Mesodermal cell (in vitro differentiated cells): Measurements from ENCODE around the gene TDRKH.

Experiments
- H3K27ac ChIP-seq: 2 replicates; pipeline ENCODE4 v1.7.0; 2013; ENCODE audit warnings: mild to moderate bottlenecking, low read depth, low read length, moderate library complexity; ENCODE audit not compliant: severe bottlenecking
- H3K36me3 ChIP-seq: 2 replicates; pipeline ENCODE4 v1.7.1; 2013; ENCODE audit warnings: mild to moderate bottlenecking, low read length, moderate library complexity; ENCODE audit not compliant: control insufficient read depth, insufficient read depth
- H3K4me1 ChIP-seq: one replicate; pipeline ENCODE4 v1.7.1; 2013; ENCODE audit warnings: mild to moderate bottlenecking, low read length; ENCODE audit not compliant: insufficient read depth, control insufficient read depth, poor library complexity, severe bottlenecking
- H3K4me3 ChIP-seq: 2 replicates; pipeline ENCODE4 v1.7.0; 2013; ENCODE audit warnings: low read length, control low read depth, mild to moderate bottlenecking; ENCODE audit not compliant: insufficient read depth, poor library complexity, severe bottlenecking; ENCODE audit errors: extremely low read depth
- H3K9me3 ChIP-seq: 2 replicates; pipeline ENCODE4 v1.7.1; 2013; ENCODE audit warnings: mild to moderate bottlenecking, low read length, moderate library complexity; ENCODE audit not compliant: control insufficient read depth
- WGBS, 2 experiments: methylation state at CpG; one replicate each; pipeline ENCODE4 v1.1.5; 2013; ENCODE audit warnings: missing lambda C conversion rate in 2 of 2; ENCODE audit not compliant: insufficient coverage in 2 of 2; 5-methylcytosine and 5-hydroxymethylcytosine counted together

TDRKH gene

GRCh38 chr1:151822404-151822803 is 32.1 kb upstream of the TDRKH start:
- H3K36me3 ChIP-seq, result no peaks in the 10 kb centered on the region
- H3K27ac ChIP-seq, result no peak overlapping the region
- WGBS, 2 experiments, result 66 to 90% methylated on average over 2 to 5 of the region's 7 CpGs
- no peaks in the 10 kb centered on the region for H3K9me3 ChIP-seq
- H3K4me1 ChIP-seq, result peaks cover 11% of the 10 kb centered on the region
- no peak overlapping the region for H3K4me3 ChIP-seq

GRCh38 chr1:151820940-151821339 is 30.6 kb upstream of the TDRKH start:
- Histone ChIP-seq H3K27ac (no peak overlapping the region), H3K9me3 (no peaks in the 10 kb centered on the region), H3K36me3 (no peaks in the 10 kb centered on the region), H3K4me3 (no peak overlapping the region), H3K4me1 (peaks cover 10% of the 10 kb centered on the region)
- 100% methylated on average over 1 of the region's 2 CpGs; no CpG with 5 or more reads in 1 of the 2 experiments for WGBS, 2 experiments

GRCh38 chr1:151819976-151820623 is 29.8 kb upstream of the TDRKH start:
- WGBS, 2 experiments, result 88 to 92% methylated on average over 3 to 6 of the region's 7 CpGs
- no peaks in the 10 kb centered on the region for H3K9me3 ChIP-seq

GRCh38 chr1:151819227-151819835 is 29.0 kb upstream of the TDRKH start:
- H3K27ac ChIP-seq, result no peak overlapping the region
- H3K9me3 ChIP-seq, result no peaks in the 10 kb centered on the region
- WGBS, 2 experiments, result 87 to 90% methylated on average over 8 to 11 of the region's 12 CpGs
- no peak overlapping the region for H3K4me3 ChIP-seq
- H3K36me3 ChIP-seq, result no peaks in the 10 kb centered on the region
- H3K4me1 ChIP-seq, result peaks cover 7% of the 10 kb centered on the region

More at GRCh38 chr1:151819976-151820623, 29.8 kb upstream of the TDRKH start:
- peaks cover 7% of the 10 kb centered on the region for H3K4me1 ChIP-seq
- H3K4me3 ChIP-seq, result no peak overlapping the region
- no peak overlapping the region for H3K27ac ChIP-seq
- no peaks in the 10 kb centered on the region for H3K36me3 ChIP-seq

- no peaks in the 10 kb centered on the region for H3K9me3 ChIP-seq
- peaks cover 2% of the 10 kb centered on the region for H3K4me1 ChIP-seq
- no peak overlapping the region for H3K27ac ChIP-seq
- no peaks in the 10 kb centered on the region for H3K36me3 ChIP-seq
- 90 to 92% methylated on average over 4 of the region's 7 CpGs for WGBS, 2 experiments
- H3K4me3 ChIP-seq, result no peak overlapping the region
Measured at GRCh38 chr1:151817353-151817730, 27.0 kb upstream of the TDRKH start.

GRCh38 chr1:151816548-151817352 is 26.4 kb upstream of the TDRKH start:
- Histone ChIP-seq H3K4me3 (no peak overlapping the region), H3K4me1 (no peaks in the 10 kb centered on the region), H3K27ac (no peak overlapping the region), H3K36me3 (no peaks in the 10 kb centered on the region), H3K9me3 (no peaks in the 10 kb centered on the region)
- 93 to 97% methylated on average over 16 to 19 of the region's 26 CpGs for WGBS, 2 experiments

- Histone ChIP-seq H3K36me3 (no peaks in the 10 kb centered on the region), H3K27ac (no peak overlapping the region), H3K4me3 (no peak overlapping the region), H3K4me1 (no peaks in the 10 kb centered on the region), H3K9me3 (no peaks in the 10 kb centered on the region)
- 86 to 91% methylated on average over 3 to 6 of the region's 12 CpGs for WGBS, 2 experiments
Measured at GRCh38 chr1:151815716-151816327, 25.5 kb upstream of the TDRKH start.

- no peak overlapping the region for H3K4me3 ChIP-seq
- WGBS, 2 experiments, result 92 to 94% methylated on average over 8 of the region's 8 CpGs
- H3K4me1 ChIP-seq, result no peaks in the 10 kb centered on the region
Measured at GRCh38 chr1:151814971-151815545, 24.8 kb upstream of the TDRKH start.

GRCh38 chr1:151814426-151814825 is 24.1 kb upstream of the TDRKH start:
- Histone ChIP-seq H3K4me1 (no peaks in the 10 kb centered on the region), H3K4me3 (no peak overlapping the region), H3K9me3 (no peaks in the 10 kb centered on the region), H3K36me3 (no peaks in the 10 kb centered on the region), H3K27ac (no peak overlapping the region)
- 89 to 97% methylated on average over 15 of the region's 15 CpGs for WGBS, 2 experiments

More at GRCh38 chr1:151814971-151815545, 24.8 kb upstream of the TDRKH start:
- H3K9me3 ChIP-seq, result no peaks in the 10 kb centered on the region
- H3K27ac ChIP-seq, result no peak overlapping the region
- no peaks in the 10 kb centered on the region for H3K36me3 ChIP-seq

- WGBS, 2 experiments, result 87 to 96% methylated on average over 5 to 8 of the region's 12 CpGs
Measured at GRCh38 chr1:151813271-151813977, 23.1 kb upstream of the TDRKH start.

More at GRCh38 chr1:151813271-151813977, 23.1 kb upstream of the TDRKH start:
- Histone ChIP-seq H3K9me3 (no peaks in the 10 kb centered on the region), H3K4me3 (no peak overlapping the region), H3K4me1 (no peaks in the 10 kb centered on the region), H3K36me3 (no peaks in the 10 kb centered on the region), H3K27ac (no peak overlapping the region)
